CD14-positive monocyte (primary cell): ENCODE data around the gene NXNL1. TPM values are rescaled to one million over a fixed set of nuclear protein-coding genes. Genes with fewer than 3 reads are reported as not detected.

Experiments
- DNase-seq, 3 donors: peaks; one replicate each; pipeline ENCODE4 v3.0.0-alpha.2; 2011 to 2022
- H2AFZ ChIP-seq: 2 replicates; pipeline ENCODE4 v1.6.0; 2012; ENCODE audit warnings: mild to moderate bottlenecking, low read depth, low read length, inconsistent platforms; ENCODE audit not compliant: insufficient read depth, poor library complexity, severe bottlenecking
- H3K27ac ChIP-seq, 2 donors: 1 replicate in 1 of 2; 2 replicates in 1 of 2; pipeline ENCODE4 v1.5.1; 2012 to 2013; ENCODE audit warnings: low read length in 2 of 2, control low read depth in 1 of 2, inconsistent platforms in 1 of 2, low read depth in 1 of 2, mild to moderate bottlenecking in 1 of 2
- H3K27me3 ChIP-seq, 2 donors: one replicate each; pipeline versions ENCODE4 v1.6.0 to v1.6.1; 2011 to 2013; ENCODE audit warnings: low read length in 2 of 2; ENCODE audit not compliant: control insufficient read depth in 2 of 2, insufficient read depth in 2 of 2
- H3K36me3 ChIP-seq, 2 donors: replicated peaks in 1 of 2; 1 replicate in 1 of 2; 2 replicates in 1 of 2; pipeline versions ENCODE4 v1.5.1 to v1.6.1; 2012 to 2013; ENCODE audit warnings: low read length in 2 of 2, control low read depth in 1 of 2, inconsistent platforms in 1 of 2, mild to moderate bottlenecking in 1 of 2; ENCODE audit not compliant: insufficient read depth in 2 of 2, control insufficient read depth in 1 of 2
- H3K4me1 ChIP-seq, 2 donors: 1 replicate in 1 of 2; 2 replicates in 1 of 2; pipeline versions ENCODE4 v1.5.1 to v1.6.1; 2012 to 2013; ENCODE audit warnings: low read length in 2 of 2, control low read depth in 1 of 2, inconsistent platforms in 1 of 2, mild to moderate bottlenecking in 1 of 2, moderate library complexity in 1 of 2; ENCODE audit not compliant: insufficient read depth in 2 of 2, control insufficient read depth in 1 of 2
- H3K4me2 ChIP-seq: replicated peaks from 2 replicates; pipeline ENCODE3; 2012; ENCODE audit warnings: low read length, moderate library complexity, mild to moderate bottlenecking; ENCODE audit not compliant: poor library complexity, severe bottlenecking; ENCODE audit errors: extremely low read depth
- H3K4me3 ChIP-seq, 3 experiments: fragments of 200-600 bp in 1 of 3; sonication (generic) in 1 of 3; replicated peaks in 1 of 3; 1 replicate in 2 of 3; 2 replicates in 1 of 3; pipeline ENCODE4 v1.5.1; 2011 to 2013; ENCODE audit warnings: low read length in 3 of 3, mild to moderate bottlenecking in 3 of 3, control low read depth in 2 of 3, low read depth in 2 of 3, inconsistent platforms in 1 of 3, moderate library complexity in 1 of 3
- H3K79me2 ChIP-seq: 2 replicates; pipeline ENCODE4 v1.6.0; 2012; ENCODE audit warnings: mild to moderate bottlenecking, control low read depth, inconsistent platforms, low read length, moderate library complexity; ENCODE audit not compliant: insufficient read depth
- H3K9ac ChIP-seq: 2 replicates; pipeline ENCODE4 v1.6.0; 2017; ENCODE audit warnings: low read length, mild to moderate bottlenecking; ENCODE audit not compliant: insufficient read depth, poor library complexity, severe bottlenecking
- H3K9me3 ChIP-seq, 2 donors: replicated peaks in 1 of 2; 1 replicate in 1 of 2; 2 replicates in 1 of 2; pipeline versions ENCODE4 v1.5.1 to v1.6.1; 2012 to 2013; ENCODE audit warnings: low read length in 2 of 2, control low read depth in 1 of 2; ENCODE audit not compliant: control insufficient read depth in 1 of 2, insufficient read depth in 1 of 2
- H4K20me1 ChIP-seq: 2 replicates; pipeline ENCODE4 v1.6.0; 2012; ENCODE audit warnings: mild to moderate bottlenecking, low read length, control low read depth, moderate library complexity; ENCODE audit not compliant: insufficient read depth
- H3K27ac Mint-ChIP-seq, 7 donors: one replicate each; pipeline ENCODE4 v1.8.0; 2020; ENCODE audit warnings: mild to moderate bottlenecking in 7 of 7, mixed read lengths in 7 of 7, moderate library complexity in 6 of 7, inconsistent platforms in 2 of 7
- H3K27me3 Mint-ChIP-seq, 3 donors: one replicate each; pipeline ENCODE4 v1.8.0; 2021 to 2022; ENCODE audit warnings: low read depth in 3 of 3, mild to moderate bottlenecking in 3 of 3, mixed read lengths in 3 of 3, moderate library complexity in 3 of 3, inconsistent platforms in 1 of 3
- H3K36me3 Mint-ChIP-seq, 2 donors: one replicate each; pipeline ENCODE4 v1.8.0; 2020; ENCODE audit warnings: mixed read lengths in 2 of 2, inconsistent platforms in 1 of 2, mild to moderate bottlenecking in 1 of 2
- H3K4me1 Mint-ChIP-seq: one replicate; pipeline ENCODE4 v1.8.0; 2020; ENCODE audit warnings: mild to moderate bottlenecking, mixed read lengths
- H3K4me3 Mint-ChIP-seq, 2 donors: one replicate each; pipeline ENCODE4 v1.8.0; 2020; ENCODE audit warnings: mild to moderate bottlenecking in 2 of 2, mixed read lengths in 2 of 2, moderate library complexity in 1 of 2
- H3K9me3 Mint-ChIP-seq, 7 donors: one replicate each; pipeline ENCODE4 v1.8.0; 2020 to 2022; ENCODE audit warnings: mixed read lengths in 7 of 7, mild to moderate bottlenecking in 6 of 7, moderate library complexity in 6 of 7, inconsistent platforms in 2 of 7
- WGBS: methylation state at CpG from one replicate; pipeline ENCODE4 v1.1.5; 2013; ENCODE audit warnings: missing lambda C conversion rate; ENCODE audit not compliant: insufficient coverage; 5-methylcytosine and 5-hydroxymethylcytosine counted together
- intact Hi-C, 2 donors: fragments of 100-400 bp; cut with micrococcal nuclease; formaldehyde crosslinking; loops; one replicate each; pipeline versions ENCODE4 v1.15.0 to v1.15.1; 2023
- polyA plus RNA-seq, 3 donors: library from polyadenylated mRNA; depleted of rRNA in 1 of 3; unstranded in 2 of 3; stranded (reverse) in 1 of 3; fragments of 300-500 nt in 2 of 3; fragments of >200 nt in 1 of 3; fragmentation: Illumina TruSeq in 2 of 3; gene quantifications; 1 replicate in 2 of 3; 2 replicates in 1 of 3; pipeline ENCODE4 v1.2.3, GENCODE V29; 2012 to 2021
- TF ChIP-seq, protein P1 (sequence below): fragments of 200-600 bp; IDR thresholded peaks from one replicate; pipeline ENCODE4 v1.8.0; 2022; ENCODE audit warnings: antibody characterized with exemption, mild to moderate bottlenecking

The NXNL1 gene
- polyA plus RNA-seq, 3 donors = not detected

DNA sequence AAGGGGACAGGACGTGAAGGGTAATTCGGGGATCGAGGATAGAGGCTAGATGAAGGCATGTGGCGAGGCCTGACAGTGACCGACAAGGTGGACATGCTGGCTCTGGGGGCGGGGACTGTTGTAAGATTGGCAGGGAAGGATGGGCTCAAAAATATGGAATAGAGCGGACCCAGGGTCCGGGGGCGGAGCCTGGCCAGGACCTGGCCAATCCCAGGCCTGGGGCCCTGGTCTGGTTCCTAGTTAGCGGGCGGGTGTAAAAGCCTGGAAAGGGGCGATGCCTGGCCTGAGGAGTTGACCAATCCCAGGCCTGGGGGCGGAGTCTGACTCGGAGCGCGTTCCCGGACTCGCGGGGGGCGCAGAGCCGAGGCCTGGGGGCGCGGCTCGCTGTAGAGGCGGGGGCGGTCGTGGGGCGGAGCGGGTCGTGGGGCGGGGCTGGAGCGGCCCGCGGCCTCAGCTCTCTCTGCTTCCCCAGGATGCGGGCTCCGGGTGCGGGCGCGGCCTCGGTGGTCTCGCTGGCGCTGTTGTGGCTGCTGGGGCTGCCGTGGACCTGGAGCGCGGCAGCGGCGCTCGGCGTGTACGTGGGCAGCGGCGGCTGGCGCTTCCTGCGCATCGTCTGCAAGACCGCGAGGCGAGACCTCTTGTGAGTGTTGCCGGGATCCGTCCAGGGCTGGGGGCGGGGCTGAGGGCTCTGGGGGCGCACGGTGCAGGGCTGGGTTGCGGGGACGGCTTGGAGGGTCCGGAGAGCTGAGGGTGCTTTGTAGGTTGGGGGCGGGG, 9.5 kb upstream of the NXNL1 start, which contains the start of gene SLC27A1:
Gene SLC27A1, plus strand, starts transcription at position 457 of the 774 bp plus-strand sequence. Its CDS starts 17 bp downstream, at position 474.
- Histone ChIP-seq H3K36me3 (no peaks in the 10 kb centered on the region), H3K4me2 (peak within 1 kb of the TSS; percentile 95), H3K79me2 (peaks cover 42% of the 10 kb centered on the region), H3K27me3 (no peaks in the 10 kb centered on the region), H3K4me1 (peaks cover 61 to 73% of the 10 kb centered on the region in 2 donors), H4K20me1 (peaks cover 11% of the 10 kb centered on the region), H2AFZ (peak within 1 kb of the TSS; percentile 90), H3K4me3 (peak within 1 kb of the TSS; percentile 63 to 90 (median 81)), H3K27ac (peak within 1 kb of the TSS; percentile 63 to 70), H3K9me3 (no peaks in the 10 kb centered on the region), H3K9ac (peak within 1 kb of the TSS; percentile 75)
- peak within 1 kb of the TSS; percentile 98 to 99 for H3K4me3 Mint-ChIP-seq
- peaks cover 2% of the 10 kb centered on the region in 3 donors for H3K27me3 Mint-ChIP-seq
- H3K27ac Mint-ChIP-seq = peak within 1 kb of the TSS; percentile 87 to 99 (median 96)
- H3K4me1 Mint-ChIP-seq = peaks cover 68% of the 10 kb centered on the region
- peaks cover 0 to 2% of the 10 kb centered on the region in 2 donors for H3K36me3 Mint-ChIP-seq
- TF ChIP-seq, protein P1, sequence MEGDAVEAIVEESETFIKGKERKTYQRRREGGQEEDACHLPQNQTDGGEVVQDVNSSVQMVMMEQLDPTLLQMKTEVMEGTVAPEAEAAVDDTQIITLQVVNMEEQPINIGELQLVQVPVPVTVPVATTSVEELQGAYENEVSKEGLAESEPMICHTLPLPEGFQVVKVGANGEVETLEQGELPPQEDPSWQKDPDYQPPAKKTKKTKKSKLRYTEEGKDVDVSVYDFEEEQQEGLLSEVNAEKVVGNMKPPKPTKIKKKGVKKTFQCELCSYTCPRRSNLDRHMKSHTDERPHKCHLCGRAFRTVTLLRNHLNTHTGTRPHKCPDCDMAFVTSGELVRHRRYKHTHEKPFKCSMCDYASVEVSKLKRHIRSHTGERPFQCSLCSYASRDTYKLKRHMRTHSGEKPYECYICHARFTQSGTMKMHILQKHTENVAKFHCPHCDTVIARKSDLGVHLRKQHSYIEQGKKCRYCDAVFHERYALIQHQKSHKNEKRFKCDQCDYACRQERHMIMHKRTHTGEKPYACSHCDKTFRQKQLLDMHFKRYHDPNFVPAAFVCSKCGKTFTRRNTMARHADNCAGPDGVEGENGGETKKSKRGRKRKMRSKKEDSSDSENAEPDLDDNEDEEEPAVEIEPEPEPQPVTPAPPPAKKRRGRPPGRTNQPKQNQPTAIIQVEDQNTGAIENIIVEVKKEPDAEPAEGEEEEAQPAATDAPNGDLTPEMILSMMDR = no peak
- peak; percentile 92 to 98 (median 97) for DNase-seq
- intact Hi-C loops = no loop called here
- under 1% methylated on average over 58 of the region's 67 CpGs for WGBS
- peaks cover 0 to 3% (median 0%) of the 10 kb centered on the region in 7 donors for H3K9me3 Mint-ChIP-seq

DNA sequence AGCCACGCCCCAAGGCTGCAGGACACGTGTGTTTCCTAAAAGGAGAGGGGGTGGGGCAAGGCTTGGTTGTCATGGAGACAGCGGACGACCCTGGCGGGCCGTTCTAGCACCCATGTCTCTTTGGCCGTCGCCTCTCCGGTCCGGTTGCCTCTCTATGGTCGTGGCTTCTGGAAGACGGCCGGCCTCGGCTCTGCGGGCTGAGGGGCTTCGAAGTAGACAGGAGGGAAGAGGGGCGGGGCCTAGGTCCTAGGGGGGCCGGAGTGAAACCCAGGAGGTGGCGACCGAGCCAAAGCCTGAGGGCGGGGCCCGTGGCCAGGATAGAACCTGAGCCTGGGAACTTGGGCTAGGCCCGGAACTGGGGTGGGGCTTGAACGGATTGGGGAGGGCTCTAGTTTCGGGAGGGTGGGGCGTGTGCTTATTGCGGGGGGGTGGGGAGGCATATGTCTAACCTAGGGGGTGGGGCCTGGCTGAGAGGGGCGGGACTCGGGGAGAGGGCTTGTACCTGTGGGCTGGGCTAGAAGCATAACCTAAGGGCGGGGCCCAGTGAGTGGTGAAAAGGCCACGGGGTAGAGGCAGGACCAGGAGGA, 8.8 kb upstream of the NXNL1 start:
- H3K4me3 Mint-ChIP-seq = peak overlapping the region; percentile 98 to 99
- Histone ChIP-seq H3K9me3 (no peaks in the 10 kb centered on the region), H3K27ac (peak overlapping the region; percentile 63 to 70), H3K4me1 (peaks cover 54 to 66% of the 10 kb centered on the region in 2 donors), H3K4me2 (peak overlapping the region; percentile 95), H3K27me3 (no peaks in the 10 kb centered on the region), H2AFZ (peak overlapping the region; percentile 90), H3K4me3 (peak overlapping the region; percentile 63 to 90 (median 81)), H3K36me3 (no peaks in the 10 kb centered on the region), H4K20me1 (peaks cover 11% of the 10 kb centered on the region), H3K9ac (peak overlapping the region; percentile 75), H3K79me2 (peaks cover 37% of the 10 kb centered on the region)
- H3K27ac Mint-ChIP-seq = peak overlapping the region; percentile 87 to 99 (median 96)
- peaks cover 62% of the 10 kb centered on the region for H3K4me1 Mint-ChIP-seq
- peaks cover 0 to 2% of the 10 kb centered on the region in 2 donors for H3K36me3 Mint-ChIP-seq
- TF ChIP-seq, protein P1 = no peak
- H3K9me3 Mint-ChIP-seq = peaks cover 0 to 3% (median 0%) of the 10 kb centered on the region in 7 donors
- intact Hi-C loops = loop anchor here in 1 of 2 donors (5.0 kb wide), 1 partner anchor 72 kb away; no protein-coding TSS in a partner anchor
- H3K27me3 Mint-ChIP-seq = peaks cover 2 to 3% (median 2%) of the 10 kb centered on the region in 3 donors
- peak; percentile 73 to 90 (median 81) for DNase-seq
- 0% methylated on average over 25 of the region's 31 CpGs for WGBS
